Type B pancreatic cell (in vitro differentiated cells): ENCODE data around the gene ZNF33A. TPM values are rescaled to one million over a fixed set of nuclear protein-coding genes. Genes with fewer than 3 reads are reported as not detected.
A peak's percentile ranks its signal among the peaks of the same experiment; 100 is the strongest.
"Not testable (repeated sequence)": the region's sequence is repeated elsewhere in the genome, so short reads cannot be mapped to it uniquely, and the experiment has no call there.

ENCODE experiments used
- DNase-seq: peaks from one replicate; pipeline ENCODE4 v3.0.0; 2021; ENCODE audit warnings: mixed read lengths; ENCODE audit not compliant: unreplicated experiment; ENCODE audit errors: extremely low spot score
- H3K27ac Mint-ChIP-seq: 2 replicates; pipeline ENCODE4 v1.8.0; 2021; ENCODE audit warnings: mild to moderate bottlenecking, mixed read lengths
- H3K27me3 Mint-ChIP-seq: 2 replicates; pipeline ENCODE4 v1.8.0; 2021; ENCODE audit warnings: mixed read lengths
- H3K36me3 Mint-ChIP-seq: 2 replicates; pipeline ENCODE4 v1.8.0; 2021; ENCODE audit warnings: mixed read lengths
- H3K4me1 Mint-ChIP-seq: one replicate; pipeline ENCODE4 v1.8.0; 2021; ENCODE audit warnings: mixed read lengths; ENCODE audit not compliant: unreplicated experiment
- H3K4me3 Mint-ChIP-seq: 2 replicates; pipeline ENCODE4 v1.8.0; 2021; ENCODE audit warnings: mild to moderate bottlenecking, mixed read lengths
- H3K9me3 Mint-ChIP-seq: 2 replicates; pipeline ENCODE4 v1.8.0; 2021; ENCODE audit warnings: mixed read lengths
- total RNA-seq: library from RNA; stranded (reverse); gene quantifications from 2 replicates; pipeline ENCODE4 v1.2.1, GENCODE V29; 2021; ENCODE audit warnings: low replicate concordance
- TF ChIP-seq, protein P1 (sequence below): fragments of 200-600 bp; sonication (generic); conservative IDR thresholded peaks from 2 replicates; pipeline ENCODE4 v1.5.0; 2021; ENCODE audit warnings: antibody characterized with exemption, mild to moderate bottlenecking

ZNF33A gene
- total RNA-seq, 1 donor from 2014 or later: 32.2 TPM

DNA sequence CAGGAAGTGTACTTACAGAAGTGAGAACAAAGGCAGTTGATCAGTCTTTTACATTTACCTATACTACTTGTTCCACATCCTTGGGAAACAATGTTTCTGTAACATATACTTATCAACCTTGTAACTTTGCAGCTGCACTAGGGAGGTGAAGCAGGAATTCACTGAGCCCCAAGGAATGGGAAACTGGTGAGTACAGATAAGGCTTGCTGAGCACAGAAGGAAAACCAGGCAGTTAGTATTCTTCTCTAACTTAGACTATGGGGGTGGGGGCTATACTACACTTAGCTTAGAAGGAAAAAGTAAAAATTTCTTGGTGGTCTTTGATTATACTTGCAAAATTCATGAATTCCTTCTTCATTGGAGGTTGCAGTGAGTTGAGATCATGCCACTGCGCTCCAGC is 6.9 kb upstream of the ZNF33A start:
- H3K27ac Mint-ChIP-seq: no peak overlapping the region
- no peaks in the 10 kb centered on the region for H3K4me1 Mint-ChIP-seq
- no peak overlapping the region for H3K4me3 Mint-ChIP-seq
- no peaks in the 10 kb centered on the region for H3K36me3 Mint-ChIP-seq
- H3K27me3 Mint-ChIP-seq: no peaks in the 10 kb centered on the region
- TF ChIP-seq, protein P1, sequence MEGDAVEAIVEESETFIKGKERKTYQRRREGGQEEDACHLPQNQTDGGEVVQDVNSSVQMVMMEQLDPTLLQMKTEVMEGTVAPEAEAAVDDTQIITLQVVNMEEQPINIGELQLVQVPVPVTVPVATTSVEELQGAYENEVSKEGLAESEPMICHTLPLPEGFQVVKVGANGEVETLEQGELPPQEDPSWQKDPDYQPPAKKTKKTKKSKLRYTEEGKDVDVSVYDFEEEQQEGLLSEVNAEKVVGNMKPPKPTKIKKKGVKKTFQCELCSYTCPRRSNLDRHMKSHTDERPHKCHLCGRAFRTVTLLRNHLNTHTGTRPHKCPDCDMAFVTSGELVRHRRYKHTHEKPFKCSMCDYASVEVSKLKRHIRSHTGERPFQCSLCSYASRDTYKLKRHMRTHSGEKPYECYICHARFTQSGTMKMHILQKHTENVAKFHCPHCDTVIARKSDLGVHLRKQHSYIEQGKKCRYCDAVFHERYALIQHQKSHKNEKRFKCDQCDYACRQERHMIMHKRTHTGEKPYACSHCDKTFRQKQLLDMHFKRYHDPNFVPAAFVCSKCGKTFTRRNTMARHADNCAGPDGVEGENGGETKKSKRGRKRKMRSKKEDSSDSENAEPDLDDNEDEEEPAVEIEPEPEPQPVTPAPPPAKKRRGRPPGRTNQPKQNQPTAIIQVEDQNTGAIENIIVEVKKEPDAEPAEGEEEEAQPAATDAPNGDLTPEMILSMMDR: no peak
- no peak for DNase-seq
- no peaks in the 10 kb centered on the region for H3K9me3 Mint-ChIP-seq

DNA sequence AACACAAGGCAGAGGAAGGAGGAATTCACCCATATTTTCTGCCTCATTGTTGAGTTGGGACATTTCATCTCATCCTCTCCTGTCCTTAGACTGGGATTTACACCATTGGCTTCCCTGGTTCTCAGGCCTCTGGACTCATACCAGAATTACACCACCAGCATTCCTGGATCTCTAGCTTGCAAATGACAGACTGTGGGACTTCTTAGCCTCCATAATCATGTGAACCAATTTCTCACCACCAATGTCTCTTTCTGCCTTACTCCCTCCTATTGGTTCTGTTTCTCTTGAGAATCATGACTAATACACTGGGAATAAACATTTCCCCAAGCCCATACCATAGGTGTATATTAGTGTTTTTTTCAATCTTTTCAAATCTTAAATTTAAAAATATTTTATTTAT is 2.9 kb upstream of the ZNF33A start:
- DNase-seq: no peak
- Mint-ChIP-seq H3K36me3 (peaks cover 2% of the 10 kb centered on the region), H3K4me1 (peaks cover 17% of the 10 kb centered on the region), H3K27me3 (no peaks in the 10 kb centered on the region), H3K9me3 (no peaks in the 10 kb centered on the region), H3K4me3 (no peak overlapping the region), H3K27ac (no peak overlapping the region)
- TF ChIP-seq, protein P1: no peak

DNA sequence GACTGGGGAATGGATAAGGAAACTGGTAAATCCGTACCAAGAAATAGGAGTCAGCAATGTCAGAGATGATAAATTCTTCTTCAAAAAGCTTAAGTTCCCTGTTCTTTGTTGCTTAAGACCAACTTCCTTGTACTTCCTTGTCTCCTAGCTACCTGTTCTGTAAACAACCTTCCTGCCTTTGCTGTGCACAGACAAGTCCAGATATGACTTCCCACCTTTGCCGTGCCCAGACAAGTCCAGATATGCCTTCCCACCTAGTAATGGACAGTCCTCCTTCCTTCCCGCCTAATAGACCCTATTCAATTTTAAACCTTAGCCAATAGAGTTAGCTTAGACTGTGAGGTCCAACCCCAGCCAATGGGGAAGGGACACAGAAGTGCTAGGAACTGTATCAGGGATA is 2.5 kb upstream of the ZNF33A start:
- Mint-ChIP-seq H3K27me3 (no peaks in the 10 kb centered on the region), H3K4me1 (peaks cover 20% of the 10 kb centered on the region), H3K36me3 (peaks cover 5% of the 10 kb centered on the region), H3K27ac (peak overlapping the region; percentile 83), H3K4me3 (peak overlapping the region; percentile 50), H3K9me3 (no peaks in the 10 kb centered on the region)
- DNase-seq: no peak
- TF ChIP-seq, protein P1: no peak

DNA sequence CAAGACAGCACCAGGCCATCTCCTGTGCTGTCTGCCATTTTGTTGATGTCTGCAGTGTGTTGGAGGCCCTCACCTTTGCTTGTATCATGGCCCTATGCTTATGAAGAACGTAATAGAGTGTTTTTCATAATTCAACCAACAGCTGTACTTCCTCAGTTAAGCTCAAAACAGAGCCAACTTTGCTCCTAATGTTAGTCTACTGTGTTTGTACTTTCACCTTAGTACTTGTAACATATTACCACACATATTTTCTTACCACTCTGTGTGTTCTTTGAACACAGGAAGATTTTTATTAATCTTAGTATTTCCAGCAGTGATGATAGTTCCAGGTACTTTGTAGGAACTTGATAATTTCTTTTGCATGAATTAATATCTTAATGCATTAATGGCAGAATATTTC is 5.9 kb downstream of the ZNF33A start:
- H3K36me3 Mint-ChIP-seq: peaks cover 61% of the 10 kb centered on the region
- no peaks in the 10 kb centered on the region for H3K27me3 Mint-ChIP-seq
- no peak for DNase-seq
- TF ChIP-seq, protein P1: no peak
- H3K27ac Mint-ChIP-seq: no peak overlapping the region
- H3K4me3 Mint-ChIP-seq: no peak overlapping the region
- peaks cover 14% of the 10 kb centered on the region for H3K9me3 Mint-ChIP-seq
- peaks cover 10% of the 10 kb centered on the region for H3K4me1 Mint-ChIP-seq

DNA sequence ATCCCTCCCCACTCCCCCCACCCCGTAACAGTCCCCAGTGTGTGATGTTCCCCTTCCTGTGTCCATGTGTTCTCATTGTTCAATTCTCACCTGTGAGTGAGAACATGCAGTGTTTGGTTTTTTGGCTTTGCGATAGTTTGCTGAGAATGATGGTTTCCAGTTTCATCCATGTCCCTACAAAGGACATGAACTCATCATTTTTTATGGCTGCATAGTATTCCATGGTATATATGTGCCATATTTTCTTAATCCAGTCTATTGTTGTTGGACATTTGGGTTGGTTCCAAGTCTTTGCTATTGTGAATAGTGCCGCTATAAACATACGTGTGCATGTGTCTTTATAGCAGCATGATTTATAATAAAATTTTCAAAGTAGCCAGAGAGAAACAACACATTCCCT is 8.6 kb downstream of the ZNF33A start:
- not testable (repeated sequence) for H3K27me3 Mint-ChIP-seq, H3K4me1 Mint-ChIP-seq, DNase-seq, H3K4me3 Mint-ChIP-seq, H3K27ac Mint-ChIP-seq
- peaks cover 14% of the 10 kb centered on the region for H3K9me3 Mint-ChIP-seq
- H3K36me3 Mint-ChIP-seq: peaks cover 67% of the 10 kb centered on the region

DNA sequence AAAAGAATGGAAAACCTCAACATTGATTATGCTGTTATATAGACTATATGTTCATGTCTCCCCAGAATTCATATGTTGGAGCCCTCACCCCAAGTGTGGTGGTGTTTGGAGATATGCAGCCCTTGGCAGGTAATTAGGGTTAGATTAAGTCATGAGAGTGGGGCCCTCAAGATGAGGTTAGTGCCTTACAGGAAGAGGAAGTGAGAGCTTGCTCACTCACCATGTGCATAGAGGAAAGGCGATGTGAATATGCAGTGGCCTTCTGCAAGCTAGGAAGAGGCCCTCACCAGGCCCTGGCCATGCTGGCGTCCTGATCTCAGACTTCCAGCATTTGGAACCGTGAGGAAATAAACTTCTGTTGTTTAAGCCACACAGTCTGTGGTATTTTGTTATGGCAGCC is 14.8 kb downstream of the ZNF33A start:
- H3K4me3 Mint-ChIP-seq: no peak overlapping the region
- H3K27ac Mint-ChIP-seq: no peak overlapping the region
- no peak for DNase-seq
- TF ChIP-seq, protein P1: no peak
- no peaks in the 10 kb centered on the region for H3K27me3 Mint-ChIP-seq
- no peaks in the 10 kb centered on the region for H3K9me3 Mint-ChIP-seq
- H3K36me3 Mint-ChIP-seq: peaks cover 64% of the 10 kb centered on the region
- H3K4me1 Mint-ChIP-seq: no peaks in the 10 kb centered on the region
